HL-60/S4 treated with retinoic acid at 250 ng/mL for 4 days and 3 days (cell line): ENCODE measurements around the gene TUT4.

Experiments
- in situ Hi-C: fragments of 300-500 bp; cut with MboI; formaldehyde crosslinking; loops from 2 replicates; pipeline ENCODE4 v1.7.0; 2022; ENCODE audit warnings: low sequenced_read_pairs

TUT4 gene

DNA sequence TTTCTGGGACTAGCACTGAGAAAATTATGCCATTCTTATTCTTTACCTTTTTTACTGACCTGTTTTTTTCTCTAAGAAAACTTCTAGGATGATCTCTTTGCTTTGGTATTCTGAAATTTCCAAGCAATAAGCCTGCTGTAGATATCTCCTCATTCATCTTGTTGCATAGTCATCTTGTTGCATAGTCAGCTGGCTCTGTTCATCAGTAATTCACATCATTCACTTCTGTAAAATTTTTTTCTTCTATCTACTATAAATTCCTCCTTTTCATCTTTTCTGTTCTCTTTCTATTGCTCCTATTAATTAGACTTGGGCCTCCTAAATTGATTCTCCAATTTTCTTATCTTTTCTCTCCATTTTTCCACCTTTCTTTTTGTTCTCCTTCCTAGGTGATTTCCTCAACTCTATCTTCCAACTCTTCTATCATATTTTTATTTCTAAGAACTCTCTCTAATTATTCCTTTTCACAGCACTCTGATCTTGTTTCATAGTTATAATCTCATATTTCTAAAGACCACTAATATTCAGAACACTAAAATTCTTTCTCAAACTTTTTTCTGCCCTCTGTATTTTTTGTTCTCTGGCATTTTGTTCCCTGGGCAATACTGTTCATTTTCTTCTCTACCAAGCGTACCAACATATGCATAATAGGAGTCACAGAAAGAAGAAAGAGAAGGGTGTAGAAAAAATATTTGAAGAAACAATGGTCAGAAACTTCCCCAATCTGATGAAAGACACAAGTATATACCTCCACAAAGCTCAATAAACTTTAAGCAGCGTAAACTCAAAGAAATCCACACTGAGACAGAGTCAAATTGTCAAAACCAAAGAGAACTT is 17.7 kb downstream of the TUT4 start:
- in situ Hi-C loops = no loop called here

DNA sequence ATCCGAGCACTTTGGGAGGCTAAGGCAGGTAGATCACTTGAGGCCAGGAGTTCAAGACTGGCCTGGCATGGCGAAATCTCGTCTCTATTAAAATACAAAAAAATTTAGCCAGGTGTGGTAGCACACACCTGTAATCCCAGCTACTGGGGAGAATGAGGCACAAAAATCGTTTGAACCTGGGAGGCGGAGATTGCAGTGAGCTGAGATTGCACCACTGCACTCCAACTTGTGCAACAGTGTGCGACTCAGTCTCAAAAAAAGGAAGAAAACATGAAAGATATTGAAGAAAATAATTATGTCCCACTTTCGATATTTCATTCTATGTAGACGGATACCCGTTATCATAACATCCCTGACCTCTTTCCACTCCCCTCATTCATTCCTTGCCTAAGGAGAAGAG is 19.2 kb downstream of the TUT4 start:
- in situ Hi-C loops = no loop called here

DNA sequence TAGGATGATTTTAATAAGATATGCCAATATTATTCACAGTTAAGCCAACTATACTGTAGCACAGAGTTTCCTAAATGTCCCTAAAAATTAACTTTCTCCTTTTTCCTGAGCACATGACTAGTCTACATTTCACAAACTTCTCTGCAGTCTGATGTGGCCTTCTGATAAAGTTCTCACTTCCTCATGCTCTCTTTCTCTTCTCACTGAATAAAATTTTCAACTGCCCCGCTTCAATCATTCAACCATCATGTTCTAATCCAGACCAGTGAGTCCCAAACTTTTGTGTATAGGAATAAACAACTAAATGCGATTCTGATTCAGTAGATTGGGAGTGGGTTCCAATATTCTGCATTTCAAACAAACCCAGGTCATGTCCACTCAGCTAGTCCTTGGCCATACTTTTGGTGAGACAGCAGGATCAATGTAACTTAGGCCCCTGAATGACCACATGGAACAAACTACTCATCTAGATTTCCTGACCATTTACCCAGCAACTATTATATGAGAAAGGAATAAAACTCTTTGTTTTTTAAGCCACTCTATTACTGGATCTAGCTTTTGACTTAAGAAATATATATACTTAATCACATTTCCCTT is 20.1 kb downstream of the TUT4 start:
- in situ Hi-C loops = no loop called here

DNA sequence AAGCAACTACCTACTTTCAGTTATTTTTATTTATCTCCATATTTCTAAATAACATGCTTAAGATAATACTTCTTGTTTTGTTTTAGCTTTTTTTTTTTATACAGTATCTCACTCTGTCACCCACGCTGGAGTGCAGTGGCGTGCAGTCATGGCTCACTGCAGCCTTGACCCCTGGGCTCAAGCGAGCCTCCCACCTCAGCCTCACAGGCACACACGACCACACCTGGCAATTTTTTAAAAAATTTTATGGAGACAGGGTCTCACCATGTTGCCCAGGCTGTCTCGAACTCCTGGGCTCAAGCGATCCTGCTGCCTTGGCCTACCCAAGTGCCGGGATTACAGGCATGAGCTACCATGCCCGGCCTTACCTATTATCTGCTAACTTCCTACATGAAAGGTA is 20.6 kb downstream of the TUT4 start:
- in situ Hi-C loops = no loop called here

DNA sequence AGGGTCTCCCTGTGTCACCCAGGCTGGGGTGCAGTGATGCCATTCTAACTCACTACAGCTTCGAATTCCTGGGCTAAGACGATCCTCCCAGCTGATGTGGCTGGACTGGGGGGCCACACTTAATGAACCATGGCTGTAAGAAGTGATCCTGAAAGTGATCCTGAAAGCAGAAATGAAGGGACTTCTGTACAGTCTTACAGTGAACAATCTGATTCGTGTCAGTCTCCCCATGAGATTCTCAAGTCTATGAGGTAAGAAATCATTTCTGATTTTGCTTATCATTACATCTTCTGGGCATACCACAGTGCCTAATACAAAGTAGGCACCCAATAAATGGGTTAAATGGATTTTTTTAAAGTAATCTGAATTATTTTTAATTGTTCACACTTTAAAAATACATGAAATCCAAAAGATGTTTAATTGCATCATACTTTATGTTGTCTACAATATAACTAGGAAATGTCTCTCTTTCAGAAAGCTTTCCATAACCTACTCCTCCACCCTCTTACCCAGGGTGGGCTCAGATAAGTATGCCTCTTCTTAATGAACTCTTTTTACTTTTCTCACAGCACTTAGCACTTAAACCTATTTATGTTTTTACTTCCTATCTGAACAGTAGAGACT is 21.5 kb downstream of the TUT4 start:
- in situ Hi-C loops = no loop called here

DNA sequence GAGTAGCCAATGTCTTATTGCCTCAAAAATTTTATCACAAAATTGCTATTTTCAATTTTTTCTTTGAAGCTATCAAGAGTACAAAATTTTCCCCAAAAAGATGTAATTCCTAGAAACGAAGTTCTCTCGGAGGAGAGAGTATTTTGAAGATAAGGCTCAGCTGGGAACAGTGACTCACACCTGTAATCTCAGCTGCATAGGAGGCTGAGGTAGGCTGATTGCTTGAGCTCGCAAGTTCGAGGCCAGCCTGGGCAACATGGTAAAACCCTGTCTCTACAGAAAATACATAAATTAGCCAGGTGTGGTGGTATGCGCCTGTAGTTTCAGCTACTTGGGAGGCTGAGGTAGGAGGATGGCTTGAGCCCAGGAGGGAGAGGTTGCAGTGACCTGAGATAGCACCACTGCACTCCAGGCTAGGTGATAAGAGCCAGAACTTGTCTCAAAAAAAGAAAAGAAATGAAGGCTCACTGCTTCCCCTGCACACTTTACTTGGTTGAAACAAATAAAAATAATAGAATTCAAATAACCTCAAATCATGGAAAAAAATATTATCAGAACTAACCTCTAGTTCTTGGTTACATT is 22.2 kb downstream of the TUT4 start:
- in situ Hi-C loops = no loop called here

DNA sequence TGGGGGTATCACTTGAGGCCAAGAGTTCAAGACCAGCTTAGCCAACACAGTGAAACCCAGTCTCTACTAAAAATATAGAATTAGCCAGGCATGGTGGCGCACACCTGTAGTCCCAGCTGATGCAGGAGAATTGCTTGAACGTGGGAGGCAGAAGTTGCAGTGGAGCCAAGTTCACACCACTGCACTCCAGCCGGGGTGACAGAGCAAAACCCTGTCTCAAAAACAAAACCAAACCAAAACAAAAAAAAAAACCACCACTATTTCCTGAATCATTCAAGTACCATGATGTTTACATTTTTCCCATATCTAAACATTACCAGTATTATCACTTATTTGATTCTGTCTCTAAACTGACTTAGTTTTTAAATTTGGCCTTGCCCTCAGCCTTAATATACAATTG is 29.5 kb downstream of the TUT4 start:
- in situ Hi-C loops = no loop called here

DNA sequence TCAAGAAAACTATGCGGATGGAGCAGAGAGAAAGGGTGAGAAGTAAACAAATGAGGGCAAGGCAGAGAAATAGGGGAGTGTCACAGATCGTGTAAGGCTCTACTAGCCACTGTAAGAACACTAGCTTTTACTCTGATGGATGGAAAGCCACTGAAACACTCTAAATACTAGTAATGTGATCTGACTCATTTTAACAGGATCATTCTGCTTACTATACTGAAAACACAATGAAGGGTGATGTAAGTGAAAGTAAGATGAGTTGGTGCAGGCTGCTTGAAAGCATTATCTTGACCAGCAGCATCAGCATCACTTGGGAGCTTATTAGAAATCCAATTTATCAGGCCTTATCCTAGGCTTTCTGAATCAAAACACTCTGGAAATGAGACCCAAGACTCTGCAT is 32.7 kb downstream of the TUT4 start:
- in situ Hi-C loops = no loop called here

DNA sequence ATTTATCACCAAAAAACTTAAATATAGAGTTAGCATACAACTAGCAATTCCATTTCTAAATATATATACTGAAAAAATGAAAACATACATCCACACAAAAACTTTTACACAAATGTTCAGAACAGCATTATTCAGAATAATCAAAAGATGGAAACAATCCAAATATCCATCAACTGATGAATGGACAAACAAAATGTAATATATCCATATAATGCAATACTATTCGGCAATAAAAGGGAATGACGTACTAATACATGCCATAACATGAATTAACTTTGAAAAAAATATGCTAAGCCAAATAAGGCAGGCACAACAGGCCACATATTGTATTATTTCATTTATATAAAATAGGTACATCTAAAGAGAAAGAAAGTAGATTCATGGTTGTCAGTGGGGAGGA is 33.9 kb downstream of the TUT4 start:
- in situ Hi-C loops = no loop called here

DNA sequence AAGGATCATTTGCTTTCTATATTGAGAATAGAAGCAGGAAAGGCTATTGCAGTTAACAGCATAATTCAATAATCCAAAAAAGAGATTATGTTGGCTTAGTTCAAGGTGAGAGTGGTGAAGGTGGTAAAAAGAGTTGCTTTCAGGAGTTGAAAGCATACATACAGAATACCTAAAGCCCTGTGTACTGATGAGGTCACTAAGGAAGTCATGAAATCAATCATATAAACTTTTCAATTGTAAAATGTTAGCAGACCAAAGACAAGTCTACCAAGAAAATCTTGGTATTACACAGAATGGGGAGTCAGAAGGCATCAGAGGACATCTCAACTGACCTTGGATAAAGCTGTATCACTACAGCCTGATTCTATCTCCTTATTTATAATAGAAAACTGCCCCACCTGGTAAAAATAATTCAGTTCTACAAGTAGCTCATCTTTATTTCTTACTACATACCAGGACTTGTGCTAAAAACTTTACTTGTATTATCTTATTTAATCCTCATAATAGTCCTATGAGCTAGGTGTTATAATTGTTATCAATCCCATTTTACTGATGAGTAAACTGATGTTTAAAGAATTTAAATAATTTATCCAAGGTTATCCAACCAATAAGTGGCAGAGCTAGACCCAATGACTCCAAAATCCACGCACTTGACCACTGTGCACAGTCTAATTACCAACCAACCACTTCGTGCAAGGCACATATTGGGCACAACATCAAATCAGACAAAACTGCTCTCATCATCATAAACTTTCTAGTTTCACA is 40.9 kb downstream of the TUT4 start:
- in situ Hi-C loops = no loop called here

DNA sequence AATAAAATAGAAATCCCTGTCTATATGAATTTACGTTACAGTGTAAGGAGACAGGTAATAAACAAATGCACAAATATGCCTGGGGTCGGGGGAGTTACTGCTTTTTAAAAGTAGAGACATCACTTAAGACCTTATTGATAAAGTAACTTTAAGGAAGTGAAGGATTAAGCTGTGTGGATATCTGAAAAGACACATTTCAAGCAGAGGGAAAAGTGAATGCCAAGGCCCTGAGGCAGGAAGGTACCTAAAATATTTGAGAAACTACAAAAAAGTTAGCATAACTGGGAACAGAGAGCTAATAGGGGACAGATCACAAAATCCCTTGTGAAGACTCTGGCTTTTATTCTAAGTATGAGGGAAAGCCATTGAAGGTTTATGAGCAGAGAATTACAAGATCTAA is 41.5 kb downstream of the TUT4 start:
- in situ Hi-C loops = no loop called here

DNA sequence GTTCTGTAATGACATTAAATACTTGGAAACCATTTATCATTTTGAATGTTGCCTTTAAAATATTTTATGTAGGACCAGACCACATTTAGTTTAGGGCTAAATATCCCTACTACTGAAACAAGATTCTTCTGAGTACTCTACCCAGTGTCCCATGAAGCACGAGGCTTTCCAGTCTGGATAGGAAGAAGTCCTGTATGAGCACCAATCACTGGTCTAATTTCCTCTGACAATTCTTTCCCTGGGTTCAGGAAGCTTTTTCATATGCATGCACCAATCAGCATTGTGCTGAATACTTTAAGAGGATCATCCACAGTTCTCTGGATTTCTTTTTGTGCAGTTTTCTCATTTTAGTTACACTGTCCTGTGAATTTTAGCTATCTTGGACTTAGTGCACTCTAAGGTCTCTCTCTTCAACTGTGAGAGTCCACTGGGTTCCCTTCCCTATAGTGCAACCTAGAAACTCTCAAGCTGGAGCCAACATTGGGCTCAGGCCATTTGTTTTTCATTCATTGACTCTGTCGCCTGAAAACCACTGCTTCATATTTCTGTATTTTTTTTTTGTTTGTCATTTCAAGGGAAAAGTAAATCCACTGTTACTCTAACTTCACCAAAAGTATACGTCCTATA is 45.9 kb downstream of the TUT4 start:
- in situ Hi-C loops = no loop called here

DNA sequence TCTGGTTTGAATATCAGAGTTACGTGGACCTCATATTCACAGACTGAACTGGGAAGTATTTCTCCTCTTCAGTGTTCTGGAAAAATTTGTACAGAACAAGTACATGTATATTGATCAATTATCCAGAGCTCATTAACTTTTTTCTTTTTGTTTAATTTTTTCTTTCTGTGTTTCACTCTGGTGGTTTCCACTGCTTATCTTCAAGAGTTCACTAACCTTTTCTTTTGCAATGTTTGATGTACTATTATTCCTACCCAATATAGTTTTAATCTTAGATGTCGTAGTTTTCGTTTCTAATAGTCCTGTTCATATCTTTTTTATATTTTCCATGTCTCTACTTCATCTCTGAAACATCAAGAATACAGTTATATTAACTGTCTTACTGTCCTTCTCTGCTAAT is 46.5 kb downstream of the TUT4 start:
- in situ Hi-C loops = no loop called here

DNA sequence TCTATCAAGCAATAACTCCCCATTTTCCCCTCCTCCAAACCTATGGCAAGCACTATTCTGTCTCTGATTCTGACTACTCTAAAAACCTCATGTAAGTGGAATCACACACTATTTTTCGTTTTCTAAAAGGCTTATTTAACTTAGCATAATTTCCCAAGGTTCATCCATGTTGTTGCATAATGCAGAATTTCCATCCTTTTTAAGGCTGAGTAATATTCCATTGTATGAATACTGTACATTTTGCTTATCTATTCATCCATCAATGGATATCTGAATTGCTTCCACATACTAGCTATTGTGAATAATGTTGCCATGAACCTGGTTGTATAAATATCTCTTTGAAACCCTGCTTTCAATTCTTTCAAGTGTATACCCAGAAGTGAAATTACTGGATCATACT is 48.2 kb downstream of the TUT4 start:
- in situ Hi-C loops = no loop called here

DNA sequence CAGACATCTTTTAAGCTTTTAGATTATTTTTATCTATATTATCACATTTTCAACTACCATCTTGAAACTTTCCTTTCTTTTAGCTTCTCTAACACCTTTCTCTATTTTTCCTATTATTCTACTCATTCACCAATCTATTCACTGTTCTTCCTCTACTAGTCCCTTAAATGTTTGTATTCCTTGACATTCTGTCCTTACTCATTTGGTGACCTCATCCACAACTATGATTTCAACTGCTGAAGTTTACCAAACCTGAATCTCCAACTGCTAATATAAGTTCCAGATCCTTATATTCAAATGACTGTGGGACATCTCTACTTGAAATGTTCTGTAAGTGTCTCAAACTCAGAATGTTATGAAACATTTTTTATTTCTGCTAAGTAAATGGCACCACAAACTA is 49.2 kb downstream of the TUT4 start:
- in situ Hi-C loops = no loop called here

DNA sequence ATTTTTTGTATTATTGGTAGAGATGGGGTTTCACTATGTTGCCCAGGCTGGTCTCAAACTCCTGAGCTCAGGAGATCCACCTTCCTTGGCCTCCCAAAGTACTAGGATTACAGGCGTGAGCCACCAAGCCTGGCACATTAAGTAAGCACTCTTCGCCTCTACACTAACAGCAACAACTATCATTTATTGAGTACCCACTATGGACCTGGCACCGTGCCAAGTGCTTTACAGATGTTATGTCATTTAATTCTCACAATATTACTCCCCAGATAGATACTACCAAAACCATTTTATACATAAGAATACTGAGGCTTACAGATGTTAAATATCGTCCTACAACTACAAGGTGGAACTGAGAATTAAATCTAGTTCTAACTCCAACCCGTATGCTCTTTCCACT is 50.1 kb downstream of the TUT4 start:
- in situ Hi-C loops = no loop called here

DNA sequence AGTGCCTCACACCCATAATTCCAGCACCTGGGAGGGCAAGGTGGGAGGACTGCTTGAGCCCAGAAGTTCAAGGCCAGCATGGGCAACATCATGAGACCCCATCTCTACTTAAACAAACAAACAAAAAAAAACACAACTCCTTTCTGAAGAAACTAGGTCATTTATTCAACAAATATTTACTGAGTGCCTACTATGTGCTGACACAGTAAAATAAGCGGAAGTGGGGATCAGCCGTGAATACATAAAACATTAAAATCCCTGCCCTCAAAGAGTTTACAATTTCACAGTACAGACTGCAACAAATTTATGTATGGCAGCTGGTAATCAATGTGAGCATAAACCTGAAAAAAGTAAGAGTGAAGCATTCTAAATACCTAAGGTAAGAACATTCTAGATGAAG is 65.3 kb downstream of the TUT4 start:
- in situ Hi-C loops = no loop called here

DNA sequence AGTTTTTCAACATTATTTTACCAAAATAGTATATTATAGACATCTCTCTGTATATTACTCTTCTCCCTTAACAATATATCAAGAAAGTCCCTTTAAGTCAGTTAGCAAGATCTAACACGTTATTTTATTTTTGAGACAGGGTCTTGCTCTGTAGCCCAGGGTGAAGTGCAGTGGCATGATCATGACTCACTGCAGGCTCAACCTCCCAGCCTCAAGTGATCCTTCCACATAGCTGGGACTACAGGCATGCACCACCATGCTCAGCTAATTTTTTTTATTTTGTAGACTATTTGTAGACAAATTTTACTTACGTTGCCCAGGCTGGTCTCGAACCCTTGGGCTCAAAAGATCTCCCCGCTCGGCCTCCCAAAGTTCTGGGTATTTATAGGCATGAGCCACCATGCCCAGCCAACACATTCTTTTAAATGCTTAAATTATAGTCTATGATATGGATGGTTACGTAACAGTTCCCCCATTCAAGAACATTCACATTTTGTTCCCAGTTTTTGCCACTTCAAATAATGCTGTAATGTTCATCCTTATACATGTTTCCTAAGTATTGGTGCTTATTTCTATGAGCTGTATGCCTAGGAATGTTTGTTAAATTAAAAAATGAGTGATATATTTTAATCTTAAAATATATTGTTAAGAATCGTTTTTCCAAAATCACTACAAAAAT is 70.4 kb downstream of the TUT4 start:
- in situ Hi-C loops = no loop called here

DNA sequence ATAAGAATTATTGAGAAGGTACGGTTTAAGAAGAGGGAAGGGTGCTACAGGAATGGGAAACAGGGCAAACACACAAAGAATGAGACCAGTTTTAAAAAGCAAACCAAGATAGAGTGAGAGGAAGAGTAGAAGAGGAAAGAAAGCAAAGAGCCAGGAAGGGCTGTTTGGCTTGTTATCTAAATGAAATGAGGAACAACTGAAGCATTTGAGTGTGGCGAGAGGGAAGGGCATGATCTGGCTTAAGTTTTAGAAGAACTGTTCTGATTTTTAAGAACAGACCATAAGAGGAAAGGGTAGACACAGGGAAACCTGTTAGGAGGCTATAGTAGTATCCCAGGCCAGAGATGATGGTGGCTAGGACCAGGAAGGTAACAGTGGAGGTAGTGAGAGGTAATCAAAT is 73.8 kb downstream of the TUT4 start:
- in situ Hi-C loops = no loop called here

DNA sequence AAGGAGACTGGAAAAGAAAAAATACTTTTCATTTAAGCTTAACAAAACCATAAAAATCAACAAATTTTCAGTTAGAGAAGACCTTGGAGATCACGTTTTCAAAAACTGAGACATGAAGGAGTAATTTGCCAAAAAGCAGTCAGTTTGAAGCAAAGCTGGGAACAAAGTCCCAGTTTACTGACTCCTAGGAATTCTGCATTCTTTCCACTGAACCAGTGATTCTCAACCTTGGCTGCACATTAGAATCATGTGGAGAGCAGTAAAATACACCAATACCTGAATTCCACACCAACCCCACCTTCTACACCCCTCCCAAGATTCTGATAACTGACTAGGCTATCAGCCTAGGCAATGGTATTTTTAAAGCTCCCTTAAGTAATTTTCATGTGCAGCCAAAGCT is 75.0 kb downstream of the TUT4 start:
- in situ Hi-C loops = no loop called here
